PC-9 (cell line): Measurements from ENCODE around the gene MT1B. TPM values are rescaled to one million over a fixed set of nuclear protein-coding genes. Genes with fewer than 3 reads are reported as not detected.
A peak's percentile ranks its signal among the peaks of the same experiment; 100 is the strongest.

Experiments used
- BruUV-seq: library from RNA; stranded (reverse); fragments of 400-500 nt; replicated peaks from 2 replicates; lab custom pipeline; 2021; lab: Mats Ljungman, UMichigan
- CTCF ChIA-PET: fragments of 300-600 bp; sonication (Branson Sonifier 250); formaldehyde crosslinking; loops from one replicate; lab custom pipeline; 2022; ENCODE audit warnings: antibody characterized with exemption; lab: Charles Lee
- POLR2A ChIA-PET: fragments of 300-600 bp; sonication (Branson Sonifier 250); formaldehyde crosslinking; loops from one replicate; lab custom pipeline; 2022; ENCODE audit warnings: antibody characterized with exemption; ENCODE audit not compliant: unreplicated experiment; lab: Charles Lee
- DNase-seq, 2 experiments: peaks; one replicate each; pipeline versions ENCODE4 v3.0.0 to v3.0.0-alpha.2; 2015 to 2022; ENCODE audit warnings: mixed read lengths in 1 of 2
- H2AFZ ChIP-seq: fragments of 200-600 bp; sonication (generic); 2 replicates; pipeline ENCODE4 v1.8.1; 2017; ENCODE audit warnings: antibody characterized with exemption
- H3F3A ChIP-seq: fragments of 200-600 bp; sonication (generic); 2 replicates; pipeline ENCODE4 v1.8.1; 2017; ENCODE audit warnings: antibody characterized with exemption, mild to moderate bottlenecking, low read depth; ENCODE audit not compliant: insufficient read depth
- H3K27ac ChIP-seq: fragments of 200-600 bp; sonication (generic); 2 replicates; pipeline ENCODE4 v1.6.1; 2016; ENCODE audit warnings: mixed run types
- H3K27me3 ChIP-seq: fragments of 200-600 bp; sonication (generic); 2 replicates; pipeline ENCODE4 v1.6.1; 2016; ENCODE audit warnings: low read depth, mixed run types; ENCODE audit not compliant: insufficient read depth
- H3K36me3 ChIP-seq: fragments of 200-600 bp; sonication (generic); 2 replicates; pipeline ENCODE4 v1.6.1; 2016; ENCODE audit warnings: low read depth, mixed run types
- H3K4me1 ChIP-seq: fragments of 200-600 bp; sonication (generic); replicated peaks from 2 replicates; pipeline ENCODE4 v1.6.1; 2016; ENCODE audit warnings: mixed run types; ENCODE audit not compliant: insufficient read depth
- H3K4me2 ChIP-seq: fragments of 200-600 bp; sonication (generic); 2 replicates; pipeline ENCODE4 v1.6.1; 2017; ENCODE audit warnings: mixed run types
- H3K4me3 ChIP-seq: fragments of 200-600 bp; sonication (generic); 2 replicates; pipeline ENCODE4 v1.6.1; 2016; ENCODE audit warnings: mixed run types
- H3K79me2 ChIP-seq: fragments of 200-600 bp; sonication (generic); 2 replicates; pipeline ENCODE4 v1.6.1; 2017; ENCODE audit warnings: low read depth, mixed run types
- H3K9me2 ChIP-seq: fragments of 200-600 bp; sonication (generic); 2 replicates; pipeline ENCODE4 v1.8.1; 2017; ENCODE audit warnings: mild to moderate bottlenecking; ENCODE audit not compliant: insufficient read depth
- H3K9me3 ChIP-seq: fragments of 200-600 bp; sonication (generic); 2 replicates; pipeline ENCODE4 v1.8.1; 2016; ENCODE audit warnings: low read depth; ENCODE audit not compliant: insufficient read depth
- H4K20me1 ChIP-seq: fragments of 200-600 bp; sonication (generic); 2 replicates; pipeline ENCODE4 v1.8.1; 2017; ENCODE audit not compliant: insufficient read depth
- EZH2 ChIP-seq: fragments of 200-600 bp; sonication (generic); IDR thresholded peaks from 2 replicates; pipeline ENCODE4 v1.8.0; 2017; ENCODE audit warnings: antibody characterized with exemption, low read depth
- intact Hi-C: fragments of 100-400 bp; cut with micrococcal nuclease; formaldehyde crosslinking; loops from one replicate; pipeline ENCODE4 v1.10.0; 2022; ENCODE audit not compliant: unreplicated experiment
- total RNA-seq: library from RNA; stranded (reverse); gene quantifications from 2 replicates; pipeline ENCODE4 v1.2.3, GENCODE V29; 2021
- TF ChIP-seq, protein P1 (sequence below): fragments of 200-600 bp; sonication (generic); conservative IDR thresholded peaks from 2 replicates; pipeline ENCODE4 v1.6.1; 2017; ENCODE audit warnings: mixed run types, antibody characterized with exemption, mild to moderate bottlenecking, moderate library complexity

MT1B gene
- total RNA-seq, 1 experiment from 2014 or later = not detected

DNA sequence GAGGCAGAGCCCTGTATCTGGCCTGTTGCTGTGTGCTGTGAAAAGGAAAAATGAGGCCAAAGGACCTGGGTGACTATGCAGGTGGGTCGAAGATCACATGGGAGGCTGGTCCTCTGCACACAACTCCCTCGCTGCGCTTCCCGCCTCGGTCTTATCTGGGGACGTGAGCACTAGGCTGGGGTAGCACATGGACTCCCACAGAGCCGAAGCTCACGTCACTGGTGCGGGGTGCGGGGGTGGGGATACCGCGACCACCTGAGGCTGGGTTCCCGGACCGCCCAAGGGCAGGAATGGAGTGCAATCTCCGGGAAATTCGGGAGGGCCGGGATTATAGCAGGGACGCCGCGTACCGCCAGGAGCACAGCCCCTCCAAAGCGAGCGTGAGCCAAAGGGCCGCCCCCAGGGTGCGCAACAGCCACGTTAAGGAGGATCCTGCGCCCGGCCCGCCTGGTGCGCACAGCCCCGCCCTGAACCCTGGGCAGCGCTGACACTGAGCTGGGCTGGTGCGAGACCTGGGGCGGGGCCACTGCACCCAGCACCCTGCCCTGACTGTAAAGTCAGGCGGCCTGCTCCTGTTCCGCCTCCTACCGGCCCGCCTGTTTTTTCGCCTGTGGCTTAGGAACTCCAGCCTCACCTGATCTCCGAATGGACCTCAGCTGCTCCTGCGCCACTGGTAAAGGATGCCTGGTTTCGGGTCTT is 8.5 kb upstream of the MT1B start:
- ChIA-PET CTCF (interaction anchor here (0.6 to 1.8 kb wide), 9 partner anchors 12 to 67 kb away, joined by 3 to 13 read pairs (median 3); partner anchors contain the start of gene MT2A), POLR2A (interaction anchor here (0.5 to 0.6 kb wide), 2 partner anchors 95 to 364 kb away, joined by 4 to 6 read pairs; no protein-coding TSS in a partner anchor)
- Histone ChIP-seq H2AFZ (no peak overlapping the region), H4K20me1 (no peaks in the 10 kb centered on the region), H3K79me2 (no peaks in the 10 kb centered on the region), H3K36me3 (no peaks in the 10 kb centered on the region), H3K4me1 (peaks cover 34% of the 10 kb centered on the region), H3K9me3 (no peaks in the 10 kb centered on the region), H3K9me2 (no peaks in the 10 kb centered on the region), H3F3A (peaks cover 24% of the 10 kb centered on the region), H3K4me2 (peak overlapping the region; percentile 71), H3K27ac (no peak overlapping the region), H3K27me3 (no peaks in the 10 kb centered on the region), H3K4me3 (peak overlapping the region; percentile 32; the same call in 1 of the 2 replicates)
- TF ChIP-seq EZH2 = no peak
- TF ChIP-seq, protein P1, sequence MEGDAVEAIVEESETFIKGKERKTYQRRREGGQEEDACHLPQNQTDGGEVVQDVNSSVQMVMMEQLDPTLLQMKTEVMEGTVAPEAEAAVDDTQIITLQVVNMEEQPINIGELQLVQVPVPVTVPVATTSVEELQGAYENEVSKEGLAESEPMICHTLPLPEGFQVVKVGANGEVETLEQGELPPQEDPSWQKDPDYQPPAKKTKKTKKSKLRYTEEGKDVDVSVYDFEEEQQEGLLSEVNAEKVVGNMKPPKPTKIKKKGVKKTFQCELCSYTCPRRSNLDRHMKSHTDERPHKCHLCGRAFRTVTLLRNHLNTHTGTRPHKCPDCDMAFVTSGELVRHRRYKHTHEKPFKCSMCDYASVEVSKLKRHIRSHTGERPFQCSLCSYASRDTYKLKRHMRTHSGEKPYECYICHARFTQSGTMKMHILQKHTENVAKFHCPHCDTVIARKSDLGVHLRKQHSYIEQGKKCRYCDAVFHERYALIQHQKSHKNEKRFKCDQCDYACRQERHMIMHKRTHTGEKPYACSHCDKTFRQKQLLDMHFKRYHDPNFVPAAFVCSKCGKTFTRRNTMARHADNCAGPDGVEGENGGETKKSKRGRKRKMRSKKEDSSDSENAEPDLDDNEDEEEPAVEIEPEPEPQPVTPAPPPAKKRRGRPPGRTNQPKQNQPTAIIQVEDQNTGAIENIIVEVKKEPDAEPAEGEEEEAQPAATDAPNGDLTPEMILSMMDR = peak; percentile 54
- peak; percentile 69 to 79 for DNase-seq
- intact Hi-C loops = loop anchor here (1.0 to 5.0 kb wide), 3 partner anchors 35 to 42 kb away; partner anchors contain the start of genes MT1X and MT2A
- no TSS peak for BruUV-seq

DNA sequence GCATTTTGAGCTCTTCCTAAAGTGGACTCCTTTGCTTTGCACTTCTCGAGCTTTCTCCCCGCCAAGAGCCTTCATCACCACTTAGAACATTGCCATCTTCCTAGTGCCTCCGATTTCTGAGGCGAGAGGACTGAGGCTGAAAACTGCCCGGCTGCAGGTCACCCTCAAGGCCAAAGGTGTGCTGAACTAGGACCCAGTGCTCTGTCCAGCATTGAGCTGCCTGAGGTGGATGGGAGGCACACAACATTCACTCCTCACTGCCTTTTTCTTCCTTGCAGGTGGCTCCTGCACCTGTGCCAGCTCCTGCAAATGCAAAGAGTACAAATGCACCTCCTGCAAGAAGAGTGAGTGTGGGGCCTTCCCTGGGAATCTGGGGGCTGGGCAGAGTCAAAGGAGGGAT is 7.9 kb upstream of the MT1B start:
- H3K9me2 ChIP-seq = no peaks in the 10 kb centered on the region
- H2AFZ ChIP-seq = no peak overlapping the region
- H3K9me3 ChIP-seq = no peaks in the 10 kb centered on the region
- peak overlapping the region; percentile 71 for H3K4me2 ChIP-seq
- peak overlapping the region; percentile 32; the same call in 1 of the 2 replicates for H3K4me3 ChIP-seq
- no peaks in the 10 kb centered on the region for H3K36me3 ChIP-seq
- no TSS peak for BruUV-seq
- H4K20me1 ChIP-seq = no peaks in the 10 kb centered on the region
- no peak overlapping the region for H3K27ac ChIP-seq
- peaks cover 34% of the 10 kb centered on the region for H3K4me1 ChIP-seq
- CTCF ChIA-PET = interaction anchor here (0.6 to 1.8 kb wide), 8 partner anchors 12 to 67 kb away, joined by 3 to 13 read pairs (median 3); partner anchors contain the start of gene MT2A
- H3K79me2 ChIP-seq = no peaks in the 10 kb centered on the region
- TF ChIP-seq, protein P1 = 0 out of 2 replicates have a peak, but pooled peaks have one; percentile 7
- TF ChIP-seq EZH2 = no peak
- H3F3A ChIP-seq = peaks cover 24% of the 10 kb centered on the region
- no peaks in the 10 kb centered on the region for H3K27me3 ChIP-seq
- DNase-seq = no peak
- POLR2A ChIA-PET = interaction anchor here (0.5 to 0.6 kb wide), 2 partner anchors 96 to 365 kb away, joined by 4 to 6 read pairs; no protein-coding TSS in a partner anchor
- intact Hi-C loops = loop anchor here (1.0 to 5.0 kb wide), 3 partner anchors 36 to 43 kb away; partner anchors contain the start of genes MT1X and MT2A

DNA sequence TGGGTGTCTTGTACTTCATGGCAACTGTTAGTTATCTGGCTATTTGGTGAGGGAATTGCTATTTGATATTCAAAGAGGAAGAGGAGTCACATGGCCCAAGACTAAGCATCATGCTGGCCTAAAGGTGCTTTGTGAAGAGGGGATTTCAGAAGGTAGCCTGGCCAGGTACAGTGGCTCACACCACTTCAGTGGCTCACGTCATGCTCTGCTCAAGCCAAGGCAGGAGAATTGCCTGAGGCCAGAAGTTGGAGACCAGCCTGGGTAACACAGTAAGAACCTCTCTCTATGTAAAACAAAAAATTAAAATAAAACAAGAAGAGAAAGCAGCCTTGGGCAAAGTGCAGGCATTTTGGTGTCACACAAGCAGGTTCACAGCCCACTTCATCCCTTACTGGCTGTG is 6.4 kb upstream of the MT1B start:
- ChIA-PET POLR2A (no interaction called here), CTCF (no interaction called here)
- Histone ChIP-seq H3K27me3 (no peaks in the 10 kb centered on the region), H2AFZ (no peak overlapping the region), H3K9me2 (no peaks in the 10 kb centered on the region), H3K27ac (no peak overlapping the region), H3K4me2 (no peak overlapping the region), H4K20me1 (peaks cover 5% of the 10 kb centered on the region; the same call in 1 of the 2 replicates), H3K4me3 (no peak overlapping the region), H3K79me2 (no peaks in the 10 kb centered on the region), H3K36me3 (no peaks in the 10 kb centered on the region), H3K4me1 (peaks cover 33% of the 10 kb centered on the region), H3K9me3 (no peaks in the 10 kb centered on the region), H3F3A (peaks cover 27% of the 10 kb centered on the region)
- BruUV-seq = no TSS peak
- DNase-seq = no peak
- intact Hi-C loops = no loop called here
- TF ChIP-seq, protein P1 = no peak
- no peak for TF ChIP-seq EZH2
